ENCODE results near the gene AKR1B1.
A peak's percentile ranks its signal among the peaks of the same experiment; 100 is the strongest.

The AKR1B1 gene

GRCh38 chr7:134458806-134459698 lies at the start of gene AKR1B1:
AKR1B1 (minus strand) TSS chr7:134459100; CDS start chr7:134459062, 38 bp downstream.
- POLR2A ChIA-PET, result interaction anchor here (1.1 to 1.3 kb wide), 4 partner anchors 13 to 27 kb away, joined by 3 to 6 read pairs (median 3); no protein-coding TSS in a partner anchor
- H3K27ac ChIP-seq (ENCODE audit: extremely low read depth, low read depth, low read length), result peak within 1 kb of the TSS; percentile 56; the same call in 1 of the 2 replicates
- CTCF ChIA-PET, result interaction anchor here (0.5 to 2.6 kb wide), 14 partner anchors 9 to 1207 kb away, joined by 3 to 10 read pairs (median 3); no protein-coding TSS in a partner anchor
- H3K4me3 ChIP-seq (ENCODE audit: low read depth, low read length), result peak within 1 kb of the TSS; percentile 82
- H3K9me3 ChIP-seq (ENCODE audit: control insufficient read depth, insufficient read depth, low read depth, low read length), result no peaks in the 10 kb centered on the region
- H3K4me1 ChIP-seq (ENCODE audit: control insufficient read depth, insufficient read depth, low read length), result no peaks in the 10 kb centered on the region
- peaks cover 7 to 32% of the 10 kb centered on the region in 2 experiments; a peak in 1 of 3 replicates for H3K36me3 ChIP-seq (ENCODE audit: control insufficient read depth in 2 of 2, insufficient read depth in 1 of 2, low read length in 2 of 2)
- TF ChIP-seq IKZF3 (tag by site-specific recombination; IDR thresholded peaks at IDR 0.05), result no peak
- TF ChIP-seq GLIS1 (tag by site-specific recombination; IDR thresholded peaks at IDR 0.05), result peak; percentile 77
- 0 out of 2 replicates have a peak, but pooled peaks have one; percentile 9 for TF ChIP-seq REST (tag by site-specific recombination; IDR thresholded peaks at IDR 0.05)
- TF ChIP-seq ZFP41 (tag by site-specific recombination; IDR thresholded peaks at IDR 0.05; ENCODE audit: borderline replicate concordance), result no peak
- peak; percentile 94 for TF ChIP-seq ZBTB26 (tag by site-specific recombination; optimal IDR thresholded peaks at IDR 0.05)
- TF ChIP-seq ZNF292 (tag by site-specific recombination; IDR thresholded peaks at IDR 0.05; ENCODE audit: borderline replicate concordance, low read depth), result no peak
- no peak for TF ChIP-seq ZNF555 (tag by site-specific recombination; conservative IDR thresholded peaks at IDR 0.05)
- no peak for TF ChIP-seq ZNF658 (tag by site-specific recombination; IDR thresholded peaks at IDR 0.05)
- TF ChIP-seq PRDM6 (tag by site-specific recombination; IDR thresholded peaks at IDR 0.05), result no peak
- peak; percentile 31; the same call in 1 of the 2 replicates for TF ChIP-seq ZNF629 (tag by site-specific recombination; IDR thresholded peaks at IDR 0.05)
- no peak; the same call in 1 of the 2 replicates for TF ChIP-seq ZBTB20 (tag by site-specific recombination; IDR thresholded peaks at IDR 0.05)
- TF ChIP-seq ZSCAN4 (tag by site-specific recombination; IDR thresholded peaks at IDR 0.05), result no peak
- TF ChIP-seq ZNF610 (tag by site-specific recombination; IDR thresholded peaks at IDR 0.05; ENCODE audit: borderline replicate concordance), result no peak
- peak; percentile 62 for TF ChIP-seq ZFHX2 (tag by site-specific recombination; conservative IDR thresholded peaks at IDR 0.05)
- TF ChIP-seq TRIM28 (IDR thresholded peaks at IDR 0.05; ENCODE audit: borderline replicate concordance, low read length), result 0 out of 2 replicates have a peak, but pooled peaks have one; percentile 82
- TF ChIP-seq PRDM2 (tag by site-specific recombination; IDR thresholded peaks at IDR 0.05; ENCODE audit: borderline replicate concordance), result no peak
- TF ChIP-seq ZNF140 (tag by site-specific recombination; IDR thresholded peaks at IDR 0.05), result no peak
- TF ChIP-seq ZNF664 (tag by site-specific recombination; IDR thresholded peaks at IDR 0.05), result no peak
- TF ChIP-seq ZNF18 (tag by site-specific recombination; IDR thresholded peaks at IDR 0.05), result no peak
- TF ChIP-seq SCRT1 (tag by site-specific recombination; IDR thresholded peaks at IDR 0.05; ENCODE audit: borderline replicate concordance), result no peak
